ENCODE data around the gene ITGA3. TPM values are rescaled to one million over a fixed set of nuclear protein-coding genes. Genes with fewer than 3 reads are reported as not detected.

Gene ITGA3
- polyA plus RNA-seq, 1 experiment = 184 TPM

DNA sequence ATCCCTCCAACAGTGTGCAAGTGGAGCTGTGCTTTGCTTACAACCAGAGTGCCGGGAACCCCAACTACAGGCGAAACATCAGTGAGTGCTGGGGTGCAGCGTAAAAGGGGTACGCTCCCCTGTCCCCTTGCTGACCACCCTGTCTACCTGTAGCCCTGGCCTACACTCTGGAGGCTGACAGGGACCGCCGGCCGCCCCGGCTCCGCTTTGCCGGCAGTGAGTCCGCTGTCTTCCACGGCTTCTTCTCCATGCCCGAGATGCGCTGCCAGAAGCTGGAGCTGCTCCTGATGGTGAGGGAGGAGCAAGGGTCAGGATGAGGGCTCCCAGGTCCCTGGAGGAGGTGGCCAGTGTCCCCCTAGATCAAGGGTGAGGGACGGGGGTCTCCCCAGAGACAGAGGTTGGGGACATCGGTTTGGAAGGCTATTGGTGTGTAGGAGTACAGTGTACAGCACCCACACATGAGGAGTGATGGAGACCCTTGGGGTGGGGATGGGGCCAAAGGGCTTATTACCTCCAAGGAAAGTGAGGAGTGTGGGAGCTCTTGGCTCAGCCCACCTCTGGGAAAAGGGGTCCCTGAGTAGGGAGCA, 19.6 kb downstream of the ITGA3 start:
- peaks cover 75% of the 10 kb centered on the region for H3K36me3 ChIP-seq (ENCODE audit: control insufficient read depth, insufficient read depth, low read length)
- H3K4me3 ChIP-seq (ENCODE audit: low read depth, low read length) = no peak overlapping the region
- ChIA-PET POLR2A (no interaction called here), CTCF (interaction anchor here (0.9 to 5.0 kb wide), 4 partner anchors 11 to 36 kb away, joined by 3 to 35 read pairs (median 5); no protein-coding TSS in a partner anchor)
- no peaks in the 10 kb centered on the region for H3K27me3 ChIP-seq (ENCODE audit: control insufficient read depth, insufficient read depth, low read length)
- TF ChIP-seq, protein P1, sequence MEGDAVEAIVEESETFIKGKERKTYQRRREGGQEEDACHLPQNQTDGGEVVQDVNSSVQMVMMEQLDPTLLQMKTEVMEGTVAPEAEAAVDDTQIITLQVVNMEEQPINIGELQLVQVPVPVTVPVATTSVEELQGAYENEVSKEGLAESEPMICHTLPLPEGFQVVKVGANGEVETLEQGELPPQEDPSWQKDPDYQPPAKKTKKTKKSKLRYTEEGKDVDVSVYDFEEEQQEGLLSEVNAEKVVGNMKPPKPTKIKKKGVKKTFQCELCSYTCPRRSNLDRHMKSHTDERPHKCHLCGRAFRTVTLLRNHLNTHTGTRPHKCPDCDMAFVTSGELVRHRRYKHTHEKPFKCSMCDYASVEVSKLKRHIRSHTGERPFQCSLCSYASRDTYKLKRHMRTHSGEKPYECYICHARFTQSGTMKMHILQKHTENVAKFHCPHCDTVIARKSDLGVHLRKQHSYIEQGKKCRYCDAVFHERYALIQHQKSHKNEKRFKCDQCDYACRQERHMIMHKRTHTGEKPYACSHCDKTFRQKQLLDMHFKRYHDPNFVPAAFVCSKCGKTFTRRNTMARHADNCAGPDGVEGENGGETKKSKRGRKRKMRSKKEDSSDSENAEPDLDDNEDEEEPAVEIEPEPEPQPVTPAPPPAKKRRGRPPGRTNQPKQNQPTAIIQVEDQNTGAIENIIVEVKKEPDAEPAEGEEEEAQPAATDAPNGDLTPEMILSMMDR (IDR thresholded peaks at IDR 0.05; ENCODE audit: insufficient read depth, low read depth, low read length) = no peak
- no peak for DNase-seq (ENCODE audit: low read depth)

DNA sequence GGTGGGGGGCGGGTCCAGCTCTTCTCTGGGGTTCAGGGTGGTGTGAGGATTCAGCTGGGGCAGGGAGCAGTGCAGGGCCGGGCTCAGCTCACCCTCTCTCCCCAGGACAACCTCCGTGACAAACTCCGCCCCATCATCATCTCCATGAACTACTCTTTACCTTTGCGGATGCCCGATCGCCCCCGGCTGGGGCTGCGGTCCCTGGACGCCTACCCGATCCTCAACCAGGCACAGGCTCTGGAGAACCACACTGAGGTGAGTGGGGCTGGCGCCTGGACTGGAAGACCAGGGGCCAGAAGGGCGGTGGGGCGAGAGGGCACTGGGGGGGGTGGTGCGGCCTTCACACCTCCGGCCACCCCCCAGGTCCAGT, 20.3 kb downstream of the ITGA3 start:
- CTCF ChIA-PET = interaction anchor here (1.2 to 5.0 kb wide), 3 partner anchors 11 to 36 kb away, joined by 3 to 35 read pairs (median 7); no protein-coding TSS in a partner anchor
- peaks cover 76% of the 10 kb centered on the region for H3K36me3 ChIP-seq (ENCODE audit: control insufficient read depth, insufficient read depth, low read length)

DNA sequence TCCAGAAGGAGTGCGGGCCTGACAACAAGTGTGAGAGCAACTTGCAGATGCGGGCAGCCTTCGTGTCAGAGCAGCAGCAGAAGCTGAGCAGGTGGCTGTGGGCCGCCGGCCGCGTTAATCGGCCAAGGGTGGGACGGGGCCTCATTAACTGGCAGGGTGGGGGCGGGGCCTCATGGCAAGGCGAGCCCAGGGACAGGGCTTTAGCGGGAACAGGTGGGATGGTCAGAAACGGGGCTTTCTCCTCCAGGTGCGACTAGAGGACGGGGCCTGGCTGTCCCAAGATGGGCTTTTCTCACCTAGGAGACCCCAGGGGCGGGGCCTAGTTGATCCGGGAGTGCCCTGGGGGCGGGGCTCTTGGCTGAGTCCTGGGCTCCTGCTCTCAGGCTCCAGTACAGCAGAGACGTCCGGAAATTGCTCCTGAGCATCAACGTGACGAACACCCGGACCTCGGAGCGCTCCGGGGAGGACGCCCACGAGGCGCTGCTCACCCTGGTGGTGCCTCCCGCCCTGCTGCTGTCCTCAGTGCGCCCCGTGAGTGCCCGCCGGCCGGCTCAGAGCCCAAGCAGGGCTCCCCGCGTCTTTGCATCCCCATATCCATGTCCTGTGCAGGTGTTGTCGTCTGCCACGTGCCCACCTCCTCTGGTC, 20.8 kb downstream of the ITGA3 start:
- ChIA-PET POLR2A (no interaction called here), CTCF (interaction anchor here (1.2 to 5.0 kb wide), 5 partner anchors 11 to 48 kb away, joined by 3 to 35 read pairs (median 7); no protein-coding TSS in a partner anchor)
- DNase-seq (ENCODE audit: low read depth) = no peak
- Histone ChIP-seq H3K27me3 (ENCODE audit: control insufficient read depth, insufficient read depth, low read length) (no peaks in the 10 kb centered on the region), H3K36me3 (ENCODE audit: control insufficient read depth, insufficient read depth, low read length) (peaks cover 75% of the 10 kb centered on the region), H3K4me3 (ENCODE audit: low read depth, low read length) (no peak overlapping the region)
- TF ChIP-seq, protein P1 (IDR thresholded peaks at IDR 0.05; ENCODE audit: insufficient read depth, low read depth, low read length) = no peak

More for the DNA sequence above, 20.3 kb downstream of the ITGA3 start:
- POLR2A ChIA-PET = no interaction called here
- TF ChIP-seq, protein P1 (IDR thresholded peaks at IDR 0.05; ENCODE audit: insufficient read depth, low read depth, low read length) = no peak
- DNase-seq (ENCODE audit: low read depth) = no peak
- Histone ChIP-seq H3K4me3 (ENCODE audit: low read depth, low read length) (no peak overlapping the region), H3K27me3 (ENCODE audit: control insufficient read depth, insufficient read depth, low read length) (no peaks in the 10 kb centered on the region)

DNA sequence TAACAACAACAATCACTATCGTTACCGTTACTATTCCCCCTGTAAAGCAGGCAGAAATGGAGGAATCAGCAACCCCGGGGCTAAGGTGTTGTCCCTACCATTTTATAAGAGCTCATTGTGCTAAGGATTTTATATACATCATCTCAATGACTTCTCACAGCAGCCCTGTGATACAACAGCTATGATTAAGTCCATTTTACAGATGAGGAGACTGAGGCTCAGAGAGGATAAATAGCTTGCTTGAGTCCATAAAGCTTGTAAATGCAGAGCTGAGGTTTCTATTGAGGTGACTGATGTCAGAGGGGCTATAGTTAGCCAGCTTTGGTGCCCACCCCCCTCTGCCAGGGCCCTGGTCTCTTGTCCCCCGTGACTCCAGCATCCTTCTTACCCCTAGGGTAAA, 22.5 kb downstream of the ITGA3 start:
- TF ChIP-seq, protein P1 (IDR thresholded peaks at IDR 0.05; ENCODE audit: insufficient read depth, low read depth, low read length) = no peak
- DNase-seq (ENCODE audit: low read depth) = no peak
- ChIA-PET CTCF (interaction anchor here (1.0 to 5.3 kb wide), 5 partner anchors 9 to 50 kb away, joined by 3 to 37 read pairs (median 13); no protein-coding TSS in a partner anchor), POLR2A (no interaction called here)
- H3K4me3 ChIP-seq (ENCODE audit: low read depth, low read length) = no peak overlapping the region
- no peaks in the 10 kb centered on the region for H3K27me3 ChIP-seq (ENCODE audit: control insufficient read depth, insufficient read depth, low read length)
- H3K36me3 ChIP-seq (ENCODE audit: control insufficient read depth, insufficient read depth, low read length) = peaks cover 64% of the 10 kb centered on the region

DNA sequence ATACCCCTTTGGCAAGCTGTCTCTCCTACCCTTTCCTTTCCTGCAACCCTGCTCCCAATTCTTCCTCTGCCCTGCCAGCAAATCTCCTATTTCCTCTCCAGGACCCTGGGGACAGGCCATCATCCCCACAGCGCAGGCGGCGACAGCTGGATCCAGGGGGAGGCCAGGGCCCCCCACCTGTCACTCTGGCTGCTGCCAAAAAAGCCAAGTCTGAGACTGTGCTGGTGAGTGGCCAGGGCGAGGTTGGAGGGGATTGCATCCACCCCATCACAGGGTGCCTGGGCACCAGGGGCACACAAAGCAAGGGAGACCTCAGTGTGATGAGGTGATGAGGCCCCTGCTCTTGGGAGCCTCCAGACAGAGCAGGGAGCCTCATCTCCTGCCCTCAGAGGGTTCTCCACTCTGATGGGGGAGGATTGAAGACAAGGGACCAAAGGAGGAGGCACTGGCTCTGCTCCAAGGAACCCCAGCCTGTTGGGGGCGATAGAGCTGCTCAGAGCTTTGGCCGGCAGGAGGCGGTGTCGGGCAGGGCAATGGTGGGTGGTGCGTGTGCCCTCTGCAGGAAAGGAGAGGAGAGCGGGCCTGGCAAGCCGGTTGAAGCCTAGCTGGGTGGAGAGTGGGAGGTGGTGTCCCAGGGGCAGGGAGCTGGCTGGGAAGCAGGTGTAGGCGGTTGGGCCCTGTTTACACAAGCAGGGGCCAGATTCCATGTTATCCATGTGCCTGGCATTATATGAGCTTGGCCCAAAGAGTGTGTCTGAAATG, 23.6 kb downstream of the ITGA3 start:
- CTCF ChIA-PET = interaction anchor here (0.5 to 5.3 kb wide), 7 partner anchors 13 to 81 kb away, joined by 3 to 37 read pairs (median 6); partner anchors contain the start of gene PDK2
- no peaks in the 10 kb centered on the region for H3K27me3 ChIP-seq (ENCODE audit: control insufficient read depth, insufficient read depth, low read length)
- POLR2A ChIA-PET = no interaction called here
- TF ChIP-seq, protein P1 (IDR thresholded peaks at IDR 0.05; ENCODE audit: insufficient read depth, low read depth, low read length) = peak; percentile 78
- H3K4me3 ChIP-seq (ENCODE audit: low read depth, low read length) = no peak overlapping the region
- DNase-seq (ENCODE audit: low read depth) = no peak
- H3K36me3 ChIP-seq (ENCODE audit: control insufficient read depth, insufficient read depth, low read length) = peaks cover 54% of the 10 kb centered on the region
